Anterior cingulate cortex (tissue), 58 donors: ENCODE measurements around the gene EBLN2.
A peak's percentile ranks its signal among the peaks of the same experiment; 100 is the strongest.

Experiments used
- DNase-seq, 58 donors: peaks; one replicate each; lab custom pipeline; 2025; lab: John Stamatoyannopoulos, UW

EBLN2 gene

GRCh38 chr3:73098873-73099272, 37.4 kb downstream of the EBLN2 start:
- DNase-seq: no peak

GRCh38 chr3:73100741-73101559, 39.5 kb downstream of the EBLN2 start:
- peak in 56 of 58 donors; percentile 6 to 92 (median 67) for DNase-seq

GRCh38 chr3:73101881-73102280, 40.4 kb downstream of the EBLN2 start:
- no peak for DNase-seq

GRCh38 chr3:73107215-73107614, 45.8 kb downstream of the EBLN2 start:
- DNase-seq: no peak

GRCh38 chr3:73107676-73108187, 46.3 kb downstream of the EBLN2 start:
- no peak for DNase-seq

GRCh38 chr3:73108750-73109149, 47.3 kb downstream of the EBLN2 start:
- DNase-seq: no peak

GRCh38 chr3:73110530-73110929, 49.1 kb downstream of the EBLN2 start:
- no peak for DNase-seq
